Sigmoid colon (tissue), 7 donors: Measurements from ENCODE around the gene UBTD1. TPM values are rescaled to one million over a fixed set of nuclear protein-coding genes. Genes with fewer than 3 reads are reported as not detected.
"Not testable (repeated sequence)": the region's sequence is repeated elsewhere in the genome, so short reads cannot be mapped to it uniquely, and the experiment has no call there.

Experiments used
- DNase-seq: peaks from one replicate; pipeline ENCODE4 v3.0.0-alpha.2; 2019
- H3K27ac ChIP-seq, 4 donors: fragments of 200-600 bp; sonication (generic); one replicate each; pipeline ENCODE4 v1.5.1; 2016 to 2019; ENCODE audit warnings: mild to moderate bottlenecking in 1 of 4
- H3K27me3 ChIP-seq, 3 donors: fragments of 200-600 bp; sonication (generic); one replicate each; pipeline ENCODE4 v1.5.1; 2019; ENCODE audit warnings: mild to moderate bottlenecking in 1 of 3
- H3K36me3 ChIP-seq, 4 donors: fragments of 200-600 bp; sonication (generic); one replicate each; pipeline ENCODE4 v1.5.1; 2016 to 2019
- H3K4me1 ChIP-seq, 4 donors: fragments of 200-600 bp; sonication (generic); one replicate each; pipeline ENCODE4 v1.5.1; 2017 to 2019
- H3K4me3 ChIP-seq, 4 donors: fragments of 200-600 bp; sonication (generic); one replicate each; pipeline ENCODE4 v1.5.1; 2017 to 2019; ENCODE audit warnings: mild to moderate bottlenecking in 2 of 4, moderate library complexity in 1 of 4
- H3K9me3 ChIP-seq, 4 donors: fragments of 200-600 bp in 3 of 4; sonication (generic) in 3 of 4; one replicate each; pipeline versions ENCODE4 v1.5.1 to v1.6.1; 2013 to 2019
- EP300 ChIP-seq, 4 donors: sonication (generic); formaldehyde crosslinking; IDR thresholded peaks; one replicate each; pipeline ENCODE4 v1.6.1; 2017; ENCODE audit warnings: antibody characterized with exemption in 4 of 4
- POLR2A ChIP-seq, 2 donors: fragments of 450-650 bp; IDR thresholded peaks; one replicate each; pipeline ENCODE4 v1.6.1; 2016; ENCODE audit warnings: antibody characterized with exemption in 2 of 2, mild to moderate bottlenecking in 2 of 2, moderate library complexity in 2 of 2
- POLR2AphosphoS5 ChIP-seq, 4 donors: sonication (generic); formaldehyde crosslinking; IDR thresholded peaks; one replicate each; pipeline ENCODE4 v1.6.1; 2017; ENCODE audit warnings: antibody characterized with exemption in 4 of 4
- WGBS, 2 donors: extraction: QIAGEN DNeasy Blood & Tissue Kit; methylation state at CpG; one replicate each; pipeline ENCODE4 v1.1.7; 2013; 5-methylcytosine and 5-hydroxymethylcytosine counted together
- intact Hi-C: fragments of 100-400 bp; cut with DNase I; formaldehyde crosslinking; loops from one replicate; pipeline ENCODE4 v1.15.1; 2023
- polyA plus RNA-seq, 3 donors: library from polyadenylated mRNA; stranded (reverse); fragments of 200-250 nt; gene quantifications; one replicate each; pipeline ENCODE4 v1.2.3, GENCODE V29; 2013
- total RNA-seq, 4 donors: library from RNA; depleted of rRNA; stranded (reverse); fragments of >200 nt; gene quantifications; one replicate each; pipeline ENCODE4 v1.1.0, GENCODE V29; 2016
- TF ChIP-seq, protein P1 (sequence below), 4 experiments: fragments of 450-650 bp in 3 of 4; fragments of 200-600 bp in 1 of 4; IDR thresholded peaks; one replicate each; pipeline ENCODE4 v1.5.1; 2016 to 2019; ENCODE audit warnings: antibody characterized with exemption in 4 of 4, mild to moderate bottlenecking in 3 of 4, moderate library complexity in 2 of 4
- donor health status: healthy with polysubstance abuse.
- donor health status: Bipolar disorder and iron deficiency.
- donor health status: healthy.

UBTD1 gene
- total and polyA plus RNA-seq, 7 donors, result 2.3 to 7.9 (median 5.9) TPM

GRCh38 chr10:97549587-97550322 lies 51.0 kb downstream of the UBTD1 start:
- no peak for DNase-seq

DNA sequence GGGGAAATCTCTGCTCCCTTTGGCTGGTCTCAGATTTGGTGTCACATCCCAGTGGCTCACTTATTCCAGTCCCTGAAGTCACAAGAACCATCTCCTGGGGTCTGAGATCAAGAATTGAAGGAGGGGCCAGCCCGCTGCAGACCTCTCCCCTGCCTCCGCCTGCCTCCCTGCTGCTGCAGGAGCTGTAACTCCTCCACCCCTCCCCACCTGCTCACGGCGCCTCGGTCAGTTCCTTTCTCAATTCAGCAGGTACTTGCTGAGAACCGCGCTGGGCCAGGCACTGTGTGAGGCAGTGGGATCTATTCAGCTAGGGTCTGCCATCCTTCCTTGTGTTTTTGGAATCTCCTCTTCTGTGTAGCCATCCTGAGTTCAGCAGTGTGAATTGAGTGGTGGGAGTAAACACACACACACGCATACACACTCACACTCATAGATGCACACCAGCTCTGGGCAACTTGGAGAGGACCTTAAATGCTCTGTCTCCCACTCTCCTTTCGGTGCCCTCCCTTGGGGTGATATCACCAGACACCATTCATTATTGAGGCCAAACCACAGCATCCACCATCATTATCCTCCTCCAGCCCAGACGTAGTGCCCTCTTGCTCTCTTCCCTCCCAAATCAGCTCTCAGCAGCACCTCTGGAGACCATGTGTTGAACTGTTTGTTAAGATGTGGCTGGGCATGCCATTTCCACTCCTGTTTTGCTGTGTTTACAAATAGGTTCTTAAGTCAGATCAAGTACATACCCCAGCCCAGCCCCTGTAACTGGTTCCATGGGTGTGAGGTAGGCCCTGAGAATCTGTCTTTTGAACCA lies 51.8 kb downstream of the UBTD1 start:
- intact Hi-C loops, result loop anchor here (5.0 kb wide), 1 partner anchor 148 kb away; the partner anchor contains the start of gene RRP12
- no peaks in the 10 kb centered on the region for H3K9me3 ChIP-seq
- 87 to 90% methylated on average over 10 of the region's 10 CpGs for WGBS, 2 donors
- H3K27me3 ChIP-seq, result no peaks in the 10 kb centered on the region
- peak overlapping the region; percentile 27 to 60 (median 42) for H3K27ac ChIP-seq
- no peak overlapping the region for H3K4me3 ChIP-seq
- DNase-seq, result no peak
- peaks cover 0 to 26% (median 16%) of the 10 kb centered on the region in 4 donors for H3K4me1 ChIP-seq
- TF ChIP-seq, protein P1, sequence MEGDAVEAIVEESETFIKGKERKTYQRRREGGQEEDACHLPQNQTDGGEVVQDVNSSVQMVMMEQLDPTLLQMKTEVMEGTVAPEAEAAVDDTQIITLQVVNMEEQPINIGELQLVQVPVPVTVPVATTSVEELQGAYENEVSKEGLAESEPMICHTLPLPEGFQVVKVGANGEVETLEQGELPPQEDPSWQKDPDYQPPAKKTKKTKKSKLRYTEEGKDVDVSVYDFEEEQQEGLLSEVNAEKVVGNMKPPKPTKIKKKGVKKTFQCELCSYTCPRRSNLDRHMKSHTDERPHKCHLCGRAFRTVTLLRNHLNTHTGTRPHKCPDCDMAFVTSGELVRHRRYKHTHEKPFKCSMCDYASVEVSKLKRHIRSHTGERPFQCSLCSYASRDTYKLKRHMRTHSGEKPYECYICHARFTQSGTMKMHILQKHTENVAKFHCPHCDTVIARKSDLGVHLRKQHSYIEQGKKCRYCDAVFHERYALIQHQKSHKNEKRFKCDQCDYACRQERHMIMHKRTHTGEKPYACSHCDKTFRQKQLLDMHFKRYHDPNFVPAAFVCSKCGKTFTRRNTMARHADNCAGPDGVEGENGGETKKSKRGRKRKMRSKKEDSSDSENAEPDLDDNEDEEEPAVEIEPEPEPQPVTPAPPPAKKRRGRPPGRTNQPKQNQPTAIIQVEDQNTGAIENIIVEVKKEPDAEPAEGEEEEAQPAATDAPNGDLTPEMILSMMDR (IDR thresholded peaks at IDR 0.05), result no peak
- no peaks in the 10 kb centered on the region for H3K36me3 ChIP-seq

More at GRCh38 chr10:97549587-97550322, 51.0 kb downstream of the UBTD1 start:
- intact Hi-C loops, result loop anchor here (5.0 kb wide), 1 partner anchor 147 kb away; the partner anchor contains the start of gene RRP12
- H3K27me3 ChIP-seq, result no peaks in the 10 kb centered on the region
- H3K4me1 ChIP-seq, result peaks cover 0 to 26% (median 16%) of the 10 kb centered on the region in 4 donors
- H3K9me3 ChIP-seq, result no peaks in the 10 kb centered on the region
- H3K36me3 ChIP-seq, result no peaks in the 10 kb centered on the region
- no peak for TF ChIP-seq POLR2A (IDR thresholded peaks at IDR 0.05)
- TF ChIP-seq POLR2AphosphoS5 (IDR thresholded peaks at IDR 0.05), result no peak
- TF ChIP-seq EP300 (IDR thresholded peaks at IDR 0.05), result no peak
- TF ChIP-seq, protein P1 (IDR thresholded peaks at IDR 0.05), result no peak
- peak overlapping the region; percentile 27 to 60 (median 42) for H3K27ac ChIP-seq
- 72 to 74% methylated on average over 13 of the region's 13 CpGs for WGBS, 2 donors
- no peak overlapping the region for H3K4me3 ChIP-seq

DNA sequence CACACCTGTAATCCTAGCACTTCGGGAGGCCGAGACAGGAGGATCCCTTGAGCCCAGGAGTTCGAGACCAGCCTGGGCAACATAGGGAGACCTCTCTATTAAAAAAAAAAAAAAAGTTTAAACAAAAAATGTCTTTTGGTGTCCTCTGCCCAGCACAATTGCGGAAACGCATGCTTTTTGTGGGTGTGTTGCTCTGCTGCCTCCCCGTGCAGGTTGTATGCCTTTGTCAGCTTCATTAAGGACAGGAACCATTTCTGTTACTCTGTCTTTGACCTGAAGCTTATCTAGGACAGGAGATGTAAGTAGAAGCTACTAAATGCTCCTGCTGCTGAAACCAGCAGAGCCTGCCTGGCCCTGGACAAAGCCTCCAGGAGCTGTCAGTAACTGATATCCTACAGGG lies 52.5 kb downstream of the UBTD1 start:
- Histone ChIP-seq H3K27me3 (no peaks in the 10 kb centered on the region), H3K9me3 (no peaks in the 10 kb centered on the region), H3K4me3 (no peak overlapping the region), H3K36me3 (no peaks in the 10 kb centered on the region), H3K27ac (no peak overlapping the region), H3K4me1 (peaks cover 0 to 26% (median 16%) of the 10 kb centered on the region in 4 donors)
- intact Hi-C loops, result loop anchor here (5.0 kb wide), 1 partner anchor 149 kb away; the partner anchor contains the start of gene RRP12
- TF ChIP-seq, protein P1 (IDR thresholded peaks at IDR 0.05), result no peak
- TF ChIP-seq POLR2AphosphoS5 (IDR thresholded peaks at IDR 0.05) (no peak), POLR2A (IDR thresholded peaks at IDR 0.05) (no peak), EP300 (IDR thresholded peaks at IDR 0.05) (no peak)
- no peak for DNase-seq
- 86 to 94% methylated on average over 6 of the region's 6 CpGs for WGBS, 2 donors

DNA sequence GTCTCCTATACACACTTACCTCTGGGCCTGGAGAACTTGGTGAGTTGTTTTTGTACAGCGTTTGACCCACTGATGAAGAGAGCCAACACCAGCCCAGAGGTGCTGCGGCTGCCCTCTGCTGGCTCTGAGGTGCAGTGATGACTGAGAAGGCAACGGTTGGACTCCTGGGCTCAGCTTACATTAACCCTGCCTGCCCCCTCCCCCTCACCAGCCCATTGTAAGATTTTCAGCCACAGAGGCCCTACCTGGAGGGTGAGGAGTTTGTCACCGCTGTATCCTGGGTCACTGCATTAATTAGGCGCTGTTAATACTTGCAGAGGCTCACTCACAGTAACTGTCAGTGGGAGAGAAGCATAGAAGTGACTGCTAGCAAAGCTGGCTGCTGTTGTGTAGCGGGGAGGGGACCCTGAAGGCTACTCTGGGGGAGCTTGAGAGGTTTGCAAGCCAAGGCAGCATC lies 54.9 kb downstream of the UBTD1 start:
- Histone ChIP-seq H3K4me1 (peaks cover 0 to 21% (median 11%) of the 10 kb centered on the region in 4 donors), H3K9me3 (no peaks in the 10 kb centered on the region), H3K27ac (no peak overlapping the region), H3K27me3 (no peaks in the 10 kb centered on the region), H3K4me3 (no peak overlapping the region), H3K36me3 (no peaks in the 10 kb centered on the region)
- TF ChIP-seq POLR2AphosphoS5 (IDR thresholded peaks at IDR 0.05), result no peak
- TF ChIP-seq, protein P1 (IDR thresholded peaks at IDR 0.05), result peak; percentile 75 to 90 (median 78)
- intact Hi-C loops, result loop anchor here (1.0 to 5.0 kb wide), 3 partner anchors 52 to 151 kb away; partner anchors contain the start of gene RRP12
- DNase-seq, result peak; percentile 82
- 21 to 22% methylated on average over 6 of the region's 6 CpGs for WGBS, 2 donors

- H3K36me3 ChIP-seq, H3K9me3 ChIP-seq, H3K27me3 ChIP-seq, H3K27ac ChIP-seq, H3K4me3 ChIP-seq, DNase-seq: not testable (repeated sequence)
- WGBS, 2 donors, result 94 to 95% methylated on average over 5 of the region's 5 CpGs
- peaks cover 0 to 14% (median 11%) of the 10 kb centered on the region in 4 donors for H3K4me1 ChIP-seq
- intact Hi-C loops, result loop anchor here (5.0 kb wide), 1 partner anchor 152 kb away; the partner anchor contains the start of gene RRP12
Observed at GRCh38 chr10:97554336-97554735, 55.6 kb downstream of the UBTD1 start.

- intact Hi-C loops, H3K4me1 ChIP-seq, H3K27ac ChIP-seq, H3K9me3 ChIP-seq, H3K27me3 ChIP-seq, H3K36me3 ChIP-seq, DNase-seq, H3K4me3 ChIP-seq: not testable (repeated sequence)
- 90 to 92% methylated on average over 8 to 10 of the region's 10 CpGs for WGBS, 2 donors
Observed at GRCh38 chr10:97555541-97555940, 56.8 kb downstream of the UBTD1 start.

GRCh38 chr10:97560731-97561381 lies 62.1 kb downstream of the UBTD1 start:
- peak overlapping the region in 1 of 4 donors; percentile 14 for H3K27ac ChIP-seq
- H3K4me1 ChIP-seq, H3K36me3 ChIP-seq, intact Hi-C loops, H3K27me3 ChIP-seq, H3K4me3 ChIP-seq, H3K9me3 ChIP-seq, DNase-seq: not testable (repeated sequence)
- 88% methylated on average over 17 of the region's 17 CpGs for WGBS, 2 donors
